Activated CD8-positive, alpha-beta memory T cell treated with anti-CD3 and anti-CD28 coated beads, Interleukin-2, amount 10 ng/mL, durations not matched to agents 7 days and 5 days (primary cell): ENCODE results near the gene AHSA1. TPM values are rescaled to one million over a fixed set of nuclear protein-coding genes. Genes with fewer than 3 reads are reported as not detected.
"Not testable (repeated sequence)": the region's sequence is repeated elsewhere in the genome, so short reads cannot be mapped to it uniquely, and the experiment has no call there.

Source experiments
- ATAC-seq: fragments of 150-1000 bp; cut with Tn5 transposase; one replicate; pipeline ENCODE4 v1.10.0; 2021; ENCODE audit warnings: moderate library complexity
- CTCF ChIA-PET: fragments of 350-600 bp; sonication (Branson Sonifier 250); formaldehyde crosslinking; loops from one replicate; lab custom pipeline; 2021; ENCODE audit warnings: antibody characterized with exemption; lab: Charles Lee
- DNase-seq: peaks from one replicate; pipeline ENCODE4 v3.0.0-alpha.2; 2020
- H3K27ac Mint-ChIP-seq: one replicate; pipeline ENCODE4 v1.8.0; 2021; ENCODE audit warnings: mild to moderate bottlenecking, mixed read lengths
- H3K27me3 Mint-ChIP-seq: one replicate; pipeline ENCODE4 v1.8.0; 2021; ENCODE audit warnings: mixed read lengths
- H3K36me3 Mint-ChIP-seq: one replicate; pipeline ENCODE4 v1.8.0; 2021; ENCODE audit warnings: mild to moderate bottlenecking, mixed read lengths
- H3K4me1 Mint-ChIP-seq: one replicate; pipeline ENCODE4 v1.8.0; 2021; ENCODE audit warnings: mixed read lengths
- H3K4me3 Mint-ChIP-seq: one replicate; pipeline ENCODE4 v1.8.0; 2021; ENCODE audit warnings: mild to moderate bottlenecking, moderate library complexity, mixed read lengths
- H3K9me3 Mint-ChIP-seq: one replicate; pipeline ENCODE4 v1.8.0; 2022; ENCODE audit warnings: low read depth, mixed read lengths
- total RNA-seq, 2 experiments: library from RNA; stranded (reverse); gene quantifications; one replicate each; pipeline ENCODE4 v1.2.3, GENCODE V29; 2021

AHSA1 gene
- total RNA-seq, result 100 to 1,000 TPM; 219 to 266 TPM

DNA sequence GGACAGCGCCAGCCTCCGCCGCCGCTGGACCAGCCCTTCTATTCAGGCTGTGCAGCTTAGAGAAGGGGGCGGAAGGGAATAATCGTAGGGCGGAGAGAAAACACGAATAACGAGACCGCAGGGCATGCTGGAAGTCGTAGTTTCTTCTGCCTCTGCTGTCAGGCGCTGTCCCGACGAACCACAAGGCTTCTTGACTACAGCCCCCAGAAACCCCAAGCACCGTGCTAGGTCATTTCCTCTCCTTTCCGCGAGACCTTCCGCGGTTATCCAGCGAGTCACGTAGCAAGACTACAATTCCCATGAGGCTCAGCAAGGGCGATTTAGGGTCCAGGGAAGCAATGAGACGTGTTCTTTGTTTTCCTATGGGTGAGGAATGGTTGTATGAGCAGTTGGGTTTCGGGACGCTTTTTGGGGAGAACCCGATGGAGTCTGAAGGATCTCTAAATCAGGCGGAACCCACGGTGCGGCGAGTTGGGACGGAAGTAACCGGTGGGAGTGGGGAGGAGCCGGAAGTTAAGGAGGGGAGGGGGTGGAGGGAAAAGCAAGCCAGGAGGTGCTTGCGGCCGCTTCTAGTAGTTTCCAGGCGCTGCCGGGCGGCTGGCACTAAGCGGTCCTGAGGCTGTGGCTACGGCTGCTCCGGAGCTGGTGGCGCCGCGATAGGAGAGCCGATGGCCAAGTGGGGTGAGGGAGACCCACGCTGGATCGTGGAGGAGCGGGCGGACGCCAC lies at the start of gene AHSA1, which contains the start of gene VIPAS39:
Gene AHSA1, plus strand, starts transcription at position 572 of the 727 bp plus-strand sequence. Its CDS starts 97 bp downstream, at position 669.
Gene VIPAS39, minus strand, starts transcription at position 80 of the 727 bp plus-strand sequence. CDS start 3,499 bp downstream, outside the sequence.
- H3K27me3 Mint-ChIP-seq, result no peaks in the 10 kb centered on the region
- H3K4me1 Mint-ChIP-seq, result peaks cover 36% of the 10 kb centered on the region
- CTCF ChIA-PET, result interaction anchor here (1.6 to 3.2 kb wide), 3 partner anchors 95 to 296 kb away, joined by 4 to 33 read pairs (median 6); no protein-coding TSS in a partner anchor
- H3K36me3 Mint-ChIP-seq, result peaks cover 34% of the 10 kb centered on the region
- ATAC-seq, result peak; percentile 93
- DNase-seq, result peak; percentile 99
- peak within 1 kb of the TSS; percentile 99 for H3K27ac Mint-ChIP-seq
- peak within 1 kb of the TSS; percentile 93 for H3K4me3 Mint-ChIP-seq
- H3K9me3 Mint-ChIP-seq, result no peaks in the 10 kb centered on the region

- DNase-seq (no peak), ATAC-seq (no peak)
- Mint-ChIP-seq H3K27ac (no peak overlapping the region), H3K36me3 (no peaks in the 10 kb centered on the region), H3K4me3 (no peak overlapping the region), H3K9me3 (no peaks in the 10 kb centered on the region), H3K27me3 (no peaks in the 10 kb centered on the region), H3K4me1 (peaks cover 16% of the 10 kb centered on the region)
- CTCF ChIA-PET, result no interaction called here
Observed at GRCh38 chr14:77409131-77409533, 48.8 kb upstream of the AHSA1 start.

DNA sequence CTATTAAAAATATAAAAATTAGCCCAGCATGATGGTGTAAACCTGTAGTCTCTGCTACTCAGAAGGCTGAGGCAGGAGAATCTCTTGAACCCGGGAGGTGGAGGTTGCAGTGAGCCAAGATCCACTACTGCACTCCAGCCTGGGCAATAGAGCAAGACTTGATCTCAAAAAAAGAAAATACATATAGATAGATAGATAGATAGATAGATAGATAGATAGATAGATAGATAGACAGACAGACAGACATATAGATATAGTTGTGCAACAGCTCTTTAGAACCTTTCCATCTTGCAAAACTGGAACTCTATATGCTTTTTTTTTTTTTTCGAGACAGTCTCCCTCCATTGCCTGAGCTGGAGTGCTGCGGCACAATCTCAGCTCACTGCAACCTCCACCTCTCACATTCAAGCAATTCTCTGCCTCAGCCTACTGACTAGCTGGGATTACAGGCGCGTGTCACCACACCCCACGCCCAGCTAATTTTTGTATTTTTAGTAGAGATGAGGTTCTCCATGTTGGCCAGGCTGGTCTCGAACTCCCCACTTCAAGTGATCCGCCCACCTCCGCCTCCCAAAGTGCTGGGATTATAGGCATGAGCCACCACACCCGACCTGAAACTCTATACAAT lies 42.4 kb upstream of the AHSA1 start:
- CTCF ChIA-PET, result interaction anchor here (1.3 kb wide), 1 partner anchor 45 kb away, joined by 3 read pairs; no protein-coding TSS in a partner anchor
- not testable (repeated sequence) for H3K36me3 Mint-ChIP-seq, DNase-seq, H3K9me3 Mint-ChIP-seq, ATAC-seq, H3K4me1 Mint-ChIP-seq, H3K27me3 Mint-ChIP-seq, H3K27ac Mint-ChIP-seq, H3K4me3 Mint-ChIP-seq

DNA sequence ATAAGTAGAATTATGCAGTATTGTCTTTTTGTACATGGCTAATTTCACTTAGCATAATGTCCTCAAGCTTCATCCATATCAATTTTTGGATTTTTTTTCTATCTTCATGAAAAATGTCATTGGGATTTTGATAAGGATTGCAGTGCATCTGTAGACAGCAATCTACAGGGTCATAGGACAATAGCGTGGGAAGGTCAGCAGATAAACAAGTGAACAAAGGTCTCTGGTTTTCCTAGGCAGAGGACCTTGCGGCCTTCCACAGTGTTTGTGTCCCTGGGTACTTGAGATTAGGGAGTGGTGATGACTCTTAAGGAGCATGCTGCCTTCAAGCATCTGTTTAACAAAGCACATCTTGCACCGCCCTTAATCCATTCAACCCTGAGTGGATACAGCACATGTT lies 41.8 kb upstream of the AHSA1 start:
- H3K36me3 Mint-ChIP-seq, result peaks cover 12% of the 10 kb centered on the region
- DNase-seq, H3K9me3 Mint-ChIP-seq, H3K4me1 Mint-ChIP-seq, CTCF ChIA-PET, ATAC-seq, H3K27ac Mint-ChIP-seq, H3K27me3 Mint-ChIP-seq, H3K4me3 Mint-ChIP-seq: not testable (repeated sequence)

DNA sequence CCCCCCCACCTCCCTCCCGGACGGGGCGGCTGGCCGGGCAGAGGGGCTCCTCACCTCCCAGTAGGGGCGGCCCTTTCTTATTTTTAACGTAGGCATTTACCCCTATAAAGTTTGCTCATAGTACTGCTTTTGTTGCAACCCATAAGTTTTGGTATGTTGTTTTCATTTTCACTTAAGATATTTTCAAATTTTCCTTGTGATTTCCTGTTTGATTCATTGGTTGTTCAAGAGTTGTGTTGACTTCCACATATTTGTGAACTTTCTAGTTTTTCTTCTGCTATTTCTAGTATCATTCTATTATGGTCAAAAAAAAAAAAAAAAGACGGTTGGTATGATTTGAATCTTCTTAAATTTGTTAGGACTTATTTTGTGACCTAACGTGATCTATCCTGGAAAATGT lies 41.1 kb upstream of the AHSA1 start:
- Mint-ChIP-seq H3K27me3 (no peaks in the 10 kb centered on the region), H3K27ac (no peak overlapping the region), H3K36me3 (peaks cover 19% of the 10 kb centered on the region), H3K9me3 (peaks cover 6% of the 10 kb centered on the region), H3K4me1 (no peaks in the 10 kb centered on the region), H3K4me3 (no peak overlapping the region)
- ATAC-seq (no peak), DNase-seq (no peak)
- CTCF ChIA-PET, result no interaction called here

- no peaks in the 10 kb centered on the region for H3K27me3 Mint-ChIP-seq
- peaks cover 6% of the 10 kb centered on the region for H3K9me3 Mint-ChIP-seq
Observed at GRCh38 chr14:77421201-77421600, 36.7 kb upstream of the AHSA1 start.

DNA sequence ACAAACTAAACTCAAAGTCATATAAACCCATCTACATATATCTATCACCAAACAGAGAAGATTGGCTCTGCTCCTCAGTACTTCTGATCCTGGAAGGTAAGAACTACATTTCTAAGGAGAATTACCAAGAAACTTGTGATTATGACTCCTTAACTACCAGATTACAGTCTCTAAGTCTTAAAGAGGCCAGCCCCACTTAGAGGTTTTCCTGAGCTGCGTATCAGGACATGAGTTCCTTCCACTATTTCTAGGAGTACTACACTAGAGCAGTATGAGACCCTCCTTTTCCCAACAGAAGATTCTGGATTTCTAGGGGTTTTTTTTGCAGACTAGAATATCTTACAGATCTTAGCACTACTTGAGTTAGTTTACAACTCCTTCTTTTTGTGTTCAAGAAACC lies 34.5 kb upstream of the AHSA1 start, which contains the start of gene NOXRED1:
Gene NOXRED1, minus strand, starts transcription at position 101 of the 400 bp plus-strand sequence. CDS start 634 bp downstream, outside the sequence.
- Mint-ChIP-seq H3K27ac (no peak within 1 kb of the TSS), H3K27me3 (no peaks in the 10 kb centered on the region), H3K4me1 (no peaks in the 10 kb centered on the region), H3K36me3 (peaks cover 62% of the 10 kb centered on the region), H3K9me3 (peaks cover 6% of the 10 kb centered on the region), H3K4me3 (no peak within 1 kb of the TSS)
- no peak for DNase-seq
- CTCF ChIA-PET, result no interaction called here
- no peak for ATAC-seq

More at GRCh38 chr14:77421201-77421600, 36.7 kb upstream of the AHSA1 start:
- Mint-ChIP-seq H3K27ac (no peak overlapping the region), H3K36me3 (peaks cover 43% of the 10 kb centered on the region), H3K4me3 (no peak overlapping the region), H3K4me1 (no peaks in the 10 kb centered on the region)
- CTCF ChIA-PET, result no interaction called here
- DNase-seq (no peak), ATAC-seq (no peak)

GRCh38 chr14:77424862-77425261 lies 33.0 kb upstream of the AHSA1 start:
- ATAC-seq (no peak), DNase-seq (no peak)
- peaks cover 3% of the 10 kb centered on the region for H3K9me3 Mint-ChIP-seq
- no peaks in the 10 kb centered on the region for H3K27me3 Mint-ChIP-seq
- no peak overlapping the region for H3K4me3 Mint-ChIP-seq
- H3K36me3 Mint-ChIP-seq, result peaks cover 68% of the 10 kb centered on the region
- no peak overlapping the region for H3K27ac Mint-ChIP-seq
- no peaks in the 10 kb centered on the region for H3K4me1 Mint-ChIP-seq
- CTCF ChIA-PET, result no interaction called here

DNA sequence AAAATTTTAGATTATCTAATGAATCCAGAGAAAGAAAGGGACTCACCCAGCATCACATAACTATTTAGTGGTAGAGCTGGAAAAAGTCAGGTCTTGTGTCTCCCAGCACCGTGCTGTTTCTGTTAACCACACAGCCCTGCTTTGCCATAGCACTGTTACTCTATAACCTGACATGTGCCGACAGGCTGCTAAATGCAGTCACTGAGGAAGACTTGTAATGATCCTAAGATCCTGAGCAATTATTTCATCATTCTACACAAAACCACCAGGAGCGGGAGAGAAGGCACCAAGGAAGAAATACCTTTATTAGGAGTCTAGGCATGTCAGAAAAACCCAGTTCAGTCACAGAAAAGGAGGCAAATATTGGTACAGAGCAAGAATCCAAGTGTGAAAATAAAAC lies 31.5 kb upstream of the AHSA1 start:
- DNase-seq, result no peak
- Mint-ChIP-seq H3K27me3 (no peaks in the 10 kb centered on the region), H3K9me3 (no peaks in the 10 kb centered on the region), H3K4me3 (no peak overlapping the region), H3K36me3 (peaks cover 68% of the 10 kb centered on the region), H3K27ac (no peak overlapping the region), H3K4me1 (no peaks in the 10 kb centered on the region)
- CTCF ChIA-PET, result no interaction called here
- ATAC-seq, result no peak

DNA sequence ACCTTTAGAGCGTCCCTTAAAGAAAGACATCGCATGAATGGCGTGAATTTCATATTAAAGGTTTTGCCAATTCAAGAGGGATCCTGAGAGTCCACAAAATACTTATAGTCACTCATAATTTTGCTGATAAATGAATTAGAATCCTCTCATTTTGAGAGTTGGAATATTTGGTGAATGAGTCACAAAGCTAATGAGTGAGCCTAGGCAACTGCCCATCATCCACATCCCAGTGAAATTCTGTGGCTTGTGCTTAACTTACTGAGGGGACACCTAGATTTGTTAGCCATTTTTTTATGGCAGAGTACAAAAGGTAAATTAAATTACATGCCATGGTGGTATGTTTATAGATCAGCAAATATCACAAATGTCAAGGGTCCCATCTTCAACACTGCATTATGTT lies 21.9 kb upstream of the AHSA1 start:
- Mint-ChIP-seq H3K9me3 (no peaks in the 10 kb centered on the region), H3K27me3 (no peaks in the 10 kb centered on the region), H3K36me3 (peaks cover 25% of the 10 kb centered on the region), H3K4me3 (no peak overlapping the region), H3K27ac (no peak overlapping the region), H3K4me1 (no peaks in the 10 kb centered on the region)
- ATAC-seq (no peak), DNase-seq (no peak)
- CTCF ChIA-PET, result no interaction called here

GRCh38 chr14:77438596-77438995 lies 19.3 kb upstream of the AHSA1 start:
- no peak overlapping the region for H3K4me3 Mint-ChIP-seq
- no peaks in the 10 kb centered on the region for H3K4me1 Mint-ChIP-seq
- DNase-seq, result no peak
- H3K9me3 Mint-ChIP-seq, result no peaks in the 10 kb centered on the region
- no peaks in the 10 kb centered on the region for H3K27me3 Mint-ChIP-seq
- peaks cover 28% of the 10 kb centered on the region for H3K36me3 Mint-ChIP-seq
- no peak for ATAC-seq
- CTCF ChIA-PET, result interaction anchor here (0.6 to 1.4 kb wide), 2 partner anchors 11 to 62 kb away, joined by 3 to 4 read pairs; no protein-coding TSS in a partner anchor
- no peak overlapping the region for H3K27ac Mint-ChIP-seq

DNA sequence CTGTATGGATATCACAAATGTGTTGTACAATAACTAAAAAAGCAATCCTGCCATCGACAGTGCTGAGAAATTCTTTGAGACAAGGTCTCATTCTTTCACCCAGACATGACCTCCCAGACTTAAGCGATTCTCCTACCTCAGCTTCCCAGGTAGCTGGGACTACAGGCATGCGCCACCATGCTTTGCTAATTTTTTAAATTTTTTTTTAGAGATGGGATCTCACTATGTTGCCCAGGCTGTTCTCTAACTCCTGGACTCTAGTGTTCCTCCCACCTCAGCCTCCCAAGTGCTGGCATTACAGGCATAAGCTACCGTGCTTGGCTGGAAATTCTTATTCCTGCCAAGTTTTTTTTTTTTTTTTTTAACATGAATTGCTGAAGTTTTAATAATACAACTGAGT lies 18.0 kb upstream of the AHSA1 start:
- H3K36me3 Mint-ChIP-seq, result peaks cover 23% of the 10 kb centered on the region
- ATAC-seq (no peak), DNase-seq (no peak)
- CTCF ChIA-PET, result no interaction called here
- no peaks in the 10 kb centered on the region for H3K9me3 Mint-ChIP-seq
- H3K27me3 Mint-ChIP-seq, result no peaks in the 10 kb centered on the region
- no peak overlapping the region for H3K4me3 Mint-ChIP-seq
- no peak overlapping the region for H3K27ac Mint-ChIP-seq
- H3K4me1 Mint-ChIP-seq, result no peaks in the 10 kb centered on the region

GRCh38 chr14:77442196-77442595 lies 15.7 kb upstream of the AHSA1 start:
- Mint-ChIP-seq H3K27me3 (no peaks in the 10 kb centered on the region), H3K36me3 (peaks cover 21% of the 10 kb centered on the region), H3K4me1 (no peaks in the 10 kb centered on the region), H3K4me3 (no peak overlapping the region), H3K27ac (no peak overlapping the region), H3K9me3 (no peaks in the 10 kb centered on the region)
- CTCF ChIA-PET, result no interaction called here
- no peak for ATAC-seq
- no peak for DNase-seq
